Measurements from ENCODE around the gene CMTM1.

- TF ChIP-seq CTCF (IDR thresholded peaks at IDR 0.05 in 8 of 11, conservative IDR thresholded peaks at IDR 0.05 in 3 of 11) (no peak), POLR2A (IDR thresholded peaks at IDR 0.05) (no peak), POLR2AphosphoS5 (IDR thresholded peaks at IDR 0.05) (no peak)
Measured at GRCh38 chr16:66542396-66542795, 23.8 kb upstream of the CMTM1 start.

All from spleen (tissue), 7 donors.